ENCODE measurements around the gene HLA-DMB. TPM values are rescaled to one million over a fixed set of nuclear protein-coding genes. Genes with fewer than 3 reads are reported as not detected.

Gene HLA-DMB
- total and polyA plus RNA-seq, 4 donors, result 2.8 to 13.1 (median 7.7) TPM

DNA sequence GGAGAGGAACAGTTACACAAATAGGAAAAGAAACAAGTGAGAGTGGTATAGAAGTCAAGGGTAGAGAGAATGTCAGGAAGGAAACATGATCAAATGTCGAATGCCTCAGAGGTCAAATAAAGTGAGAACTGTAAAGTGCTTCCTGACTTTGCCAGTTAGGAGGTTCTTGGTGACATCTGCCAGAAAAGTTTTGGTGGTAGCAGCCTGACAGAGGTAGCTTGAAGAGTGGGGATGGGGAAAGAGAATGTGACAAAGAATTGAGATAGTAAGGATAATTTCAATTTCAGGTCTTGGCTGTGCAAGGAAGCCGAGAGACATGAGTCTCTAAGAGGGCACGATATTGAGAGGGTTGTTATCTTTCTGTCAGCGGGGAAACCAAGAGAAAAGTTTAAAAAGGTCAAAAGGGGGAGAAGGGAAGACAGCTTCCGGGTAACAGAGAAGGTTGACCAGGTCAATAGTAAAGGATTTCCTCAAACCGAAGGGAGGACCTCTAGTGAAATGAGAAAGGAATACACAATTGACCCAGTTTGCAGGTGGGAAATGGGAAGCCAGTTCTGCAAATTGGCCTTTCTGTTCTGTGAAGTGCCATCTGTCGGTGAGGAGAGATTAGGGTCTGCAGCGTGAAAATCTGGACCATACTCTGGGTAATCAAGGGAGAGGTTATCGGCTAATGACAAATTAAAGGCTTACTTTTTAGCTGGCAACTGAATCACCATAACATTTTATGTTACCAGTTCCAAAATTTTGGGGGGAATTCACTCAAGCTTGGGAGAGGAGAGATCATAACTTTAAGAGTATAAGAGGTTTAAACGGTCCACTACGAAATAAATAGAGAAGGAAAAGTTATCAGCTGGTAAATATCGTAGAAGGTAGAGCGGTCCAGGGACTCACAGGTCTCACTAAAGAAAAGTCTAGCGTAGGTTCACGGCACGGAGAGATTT lies 26.6 kb upstream of the HLA-DMB start:
- Histone ChIP-seq H3K27ac (ENCODE audit: low read depth in 1 of 2, low read length in 2 of 2) (peak overlapping the region; percentile 99 to 100), H3K4me3 (ENCODE audit: low read depth in 1 of 3, low read length in 3 of 3) (peak overlapping the region; percentile 61 to 96 (median 81)), H3K36me3 (ENCODE audit: control insufficient read depth in 4 of 4, insufficient read depth in 3 of 4, low read depth in 1 of 4, low read length in 3 of 4) (peaks cover 0 to 3% (median 0%) of the 10 kb centered on the region in 4 donors), H3K9ac (ENCODE audit: low read depth in 1 of 2, low read length in 2 of 2) (peak overlapping the region; percentile 92 to 98), H3K4me1 (ENCODE audit: control insufficient read depth in 4 of 4, insufficient read depth in 4 of 4, low read length in 3 of 4) (peaks cover 0 to 26% (median 12%) of the 10 kb centered on the region in 4 donors), H3K9me3 (ENCODE audit: control insufficient read depth in 4 of 4, low read length in 3 of 4) (no peaks in the 10 kb centered on the region), H3K27me3 (ENCODE audit: control insufficient read depth in 4 of 4, insufficient read depth in 4 of 4, low read length in 3 of 4) (no peaks in the 10 kb centered on the region)
- TF ChIP-seq JUND (IDR thresholded peaks at IDR 0.05) (no peak), RXRA (IDR thresholded peaks at IDR 0.05) (peak; percentile 67 to 72), SP1 (IDR thresholded peaks at IDR 0.05) (peak; percentile 33), TAF1 (conservative IDR thresholded peaks at IDR 0.05) (peak; percentile 63), YY1 (IDR thresholded peaks at IDR 0.05) (peak; percentile 69), GABPA (IDR thresholded peaks at IDR 0.05 in 1 of 2, conservative IDR thresholded peaks at IDR 0.05 in 1 of 2) (peak; percentile 13 to 76), EGR1 (IDR thresholded peaks at IDR 0.05; ENCODE audit: low read depth in 2 of 2) (peak; percentile 52 to 89), FOXA1 (IDR thresholded peaks at IDR 0.05) (no peak), RAD21 (IDR thresholded peaks at IDR 0.05) (peak; percentile 59 to 72), HNF4A (conservative IDR thresholded peaks at IDR 0.05) (peak; percentile 39 to 48), NR2F2 (IDR thresholded peaks at IDR 0.05) (peak; percentile 76)
- TF ChIP-seq, protein P1, sequence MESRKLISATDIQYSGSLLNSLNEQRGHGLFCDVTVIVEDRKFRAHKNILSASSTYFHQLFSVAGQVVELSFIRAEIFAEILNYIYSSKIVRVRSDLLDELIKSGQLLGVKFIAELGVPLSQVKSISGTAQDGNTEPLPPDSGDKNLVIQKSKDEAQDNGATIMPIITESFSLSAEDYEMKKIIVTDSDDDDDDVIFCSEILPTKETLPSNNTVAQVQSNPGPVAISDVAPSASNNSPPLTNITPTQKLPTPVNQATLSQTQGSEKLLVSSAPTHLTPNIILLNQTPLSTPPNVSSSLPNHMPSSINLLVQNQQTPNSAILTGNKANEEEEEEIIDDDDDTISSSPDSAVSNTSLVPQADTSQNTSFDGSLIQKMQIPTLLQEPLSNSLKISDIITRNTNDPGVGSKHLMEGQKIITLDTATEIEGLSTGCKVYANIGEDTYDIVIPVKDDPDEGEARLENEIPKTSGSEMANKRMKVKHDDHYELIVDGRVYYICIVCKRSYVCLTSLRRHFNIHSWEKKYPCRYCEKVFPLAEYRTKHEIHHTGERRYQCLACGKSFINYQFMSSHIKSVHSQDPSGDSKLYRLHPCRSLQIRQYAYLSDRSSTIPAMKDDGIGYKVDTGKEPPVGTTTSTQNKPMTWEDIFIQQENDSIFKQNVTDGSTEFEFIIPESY (IDR thresholded peaks at IDR 0.05), result no peak
- TF ChIP-seq, protein P2, sequence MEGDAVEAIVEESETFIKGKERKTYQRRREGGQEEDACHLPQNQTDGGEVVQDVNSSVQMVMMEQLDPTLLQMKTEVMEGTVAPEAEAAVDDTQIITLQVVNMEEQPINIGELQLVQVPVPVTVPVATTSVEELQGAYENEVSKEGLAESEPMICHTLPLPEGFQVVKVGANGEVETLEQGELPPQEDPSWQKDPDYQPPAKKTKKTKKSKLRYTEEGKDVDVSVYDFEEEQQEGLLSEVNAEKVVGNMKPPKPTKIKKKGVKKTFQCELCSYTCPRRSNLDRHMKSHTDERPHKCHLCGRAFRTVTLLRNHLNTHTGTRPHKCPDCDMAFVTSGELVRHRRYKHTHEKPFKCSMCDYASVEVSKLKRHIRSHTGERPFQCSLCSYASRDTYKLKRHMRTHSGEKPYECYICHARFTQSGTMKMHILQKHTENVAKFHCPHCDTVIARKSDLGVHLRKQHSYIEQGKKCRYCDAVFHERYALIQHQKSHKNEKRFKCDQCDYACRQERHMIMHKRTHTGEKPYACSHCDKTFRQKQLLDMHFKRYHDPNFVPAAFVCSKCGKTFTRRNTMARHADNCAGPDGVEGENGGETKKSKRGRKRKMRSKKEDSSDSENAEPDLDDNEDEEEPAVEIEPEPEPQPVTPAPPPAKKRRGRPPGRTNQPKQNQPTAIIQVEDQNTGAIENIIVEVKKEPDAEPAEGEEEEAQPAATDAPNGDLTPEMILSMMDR (IDR thresholded peaks at IDR 0.05; ENCODE audit: low read depth, low read length, missing input control), result peak; percentile 47
- TF ChIP-seq, protein P3, sequence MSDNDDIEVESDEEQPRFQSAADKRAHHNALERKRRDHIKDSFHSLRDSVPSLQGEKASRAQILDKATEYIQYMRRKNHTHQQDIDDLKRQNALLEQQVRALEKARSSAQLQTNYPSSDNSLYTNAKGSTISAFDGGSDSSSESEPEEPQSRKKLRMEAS (IDR thresholded peaks at IDR 0.05), result peak; percentile 92
- TF ChIP-seq, protein P4, sequence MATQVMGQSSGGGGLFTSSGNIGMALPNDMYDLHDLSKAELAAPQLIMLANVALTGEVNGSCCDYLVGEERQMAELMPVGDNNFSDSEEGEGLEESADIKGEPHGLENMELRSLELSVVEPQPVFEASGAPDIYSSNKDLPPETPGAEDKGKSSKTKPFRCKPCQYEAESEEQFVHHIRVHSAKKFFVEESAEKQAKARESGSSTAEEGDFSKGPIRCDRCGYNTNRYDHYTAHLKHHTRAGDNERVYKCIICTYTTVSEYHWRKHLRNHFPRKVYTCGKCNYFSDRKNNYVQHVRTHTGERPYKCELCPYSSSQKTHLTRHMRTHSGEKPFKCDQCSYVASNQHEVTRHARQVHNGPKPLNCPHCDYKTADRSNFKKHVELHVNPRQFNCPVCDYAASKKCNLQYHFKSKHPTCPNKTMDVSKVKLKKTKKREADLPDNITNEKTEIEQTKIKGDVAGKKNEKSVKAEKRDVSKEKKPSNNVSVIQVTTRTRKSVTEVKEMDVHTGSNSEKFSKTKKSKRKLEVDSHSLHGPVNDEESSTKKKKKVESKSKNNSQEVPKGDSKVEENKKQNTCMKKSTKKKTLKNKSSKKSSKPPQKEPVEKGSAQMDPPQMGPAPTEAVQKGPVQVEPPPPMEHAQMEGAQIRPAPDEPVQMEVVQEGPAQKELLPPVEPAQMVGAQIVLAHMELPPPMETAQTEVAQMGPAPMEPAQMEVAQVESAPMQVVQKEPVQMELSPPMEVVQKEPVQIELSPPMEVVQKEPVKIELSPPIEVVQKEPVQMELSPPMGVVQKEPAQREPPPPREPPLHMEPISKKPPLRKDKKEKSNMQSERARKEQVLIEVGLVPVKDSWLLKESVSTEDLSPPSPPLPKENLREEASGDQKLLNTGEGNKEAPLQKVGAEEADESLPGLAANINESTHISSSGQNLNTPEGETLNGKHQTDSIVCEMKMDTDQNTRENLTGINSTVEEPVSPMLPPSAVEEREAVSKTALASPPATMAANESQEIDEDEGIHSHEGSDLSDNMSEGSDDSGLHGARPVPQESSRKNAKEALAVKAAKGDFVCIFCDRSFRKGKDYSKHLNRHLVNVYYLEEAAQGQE (IDR thresholded peaks at IDR 0.05), result peak; percentile 79
- no peak for DNase-seq (ENCODE audit: low spot score)
- WGBS, result 2% methylated on average over 16 of the region's 16 CpGs

Data from liver (tissue), 9 donors.